ENCODE results near the gene ADAM10.

The ADAM10 gene

GRCh38 chr15:58762731-58763130, 13.2 kb upstream of the ADAM10 start:
- Histone ChIP-seq H3F3A (ENCODE audit: low read depth) (no peaks in the 10 kb centered on the region), H3K4me1 (ENCODE audit: insufficient read depth, low read length, poor library complexity, severe bottlenecking) (peaks cover 6% of the 10 kb centered on the region), H3K9me2 (replicated peaks; ENCODE audit: low read depth, low read length) (no peaks in the 10 kb centered on the region), H3K4me3 (ENCODE audit: low read length, poor library complexity, severe bottlenecking) (no peak overlapping the region), H4K20me1 (ENCODE audit: insufficient read depth, low read length, poor library complexity, severe bottlenecking) (no peaks in the 10 kb centered on the region), H2AFZ (ENCODE audit: low read length) (peak overlapping the region; percentile 24; the same call in 1 of the 2 replicates), H3K79me2 (ENCODE audit: insufficient read depth, low read length) (no peaks in the 10 kb centered on the region), H3K36me3 (ENCODE audit: insufficient read depth, low read length) (no peaks in the 10 kb centered on the region), H3K9me3 (ENCODE audit: insufficient read depth, low read depth, low read length) (0 out of 2 replicates have a peak, but pooled peaks cover 4% of the 10 kb centered on the region), H3K27me3 (ENCODE audit: insufficient read depth, low read length, poor library complexity, severe bottlenecking) (peaks cover 3% of the 10 kb centered on the region), H3K4me2 (ENCODE audit: low read depth, low read length, poor library complexity, severe bottlenecking) (no peak overlapping the region), H3K9ac (ENCODE audit: low read depth, low read length, poor library complexity, severe bottlenecking) (no peak overlapping the region)
- TF ChIP-seq CTCF (conservative IDR thresholded peaks at IDR 0.05; ENCODE audit: low read length) (no peak), EZH2phosphoT487 (IDR thresholded peaks at IDR 0.05; ENCODE audit: borderline replicate concordance) (no peak)

GRCh38 chr15:58762285-58762684, 12.8 kb upstream of the ADAM10 start:
- Histone ChIP-seq H3K4me1 (ENCODE audit: insufficient read depth, low read length, poor library complexity, severe bottlenecking) (peaks cover 6% of the 10 kb centered on the region), H3K9me2 (replicated peaks; ENCODE audit: low read depth, low read length) (no peaks in the 10 kb centered on the region), H3F3A (ENCODE audit: low read depth) (no peaks in the 10 kb centered on the region), H3K9me3 (ENCODE audit: insufficient read depth, low read depth, low read length) (0 out of 2 replicates have a peak, but pooled peaks cover 4% of the 10 kb centered on the region), H4K20me1 (ENCODE audit: insufficient read depth, low read length, poor library complexity, severe bottlenecking) (no peaks in the 10 kb centered on the region), H3K4me3 (ENCODE audit: low read length, poor library complexity, severe bottlenecking) (no peak overlapping the region), H3K9ac (ENCODE audit: low read depth, low read length, poor library complexity, severe bottlenecking) (no peak overlapping the region), H3K79me2 (ENCODE audit: insufficient read depth, low read length) (no peaks in the 10 kb centered on the region), H3K27me3 (ENCODE audit: insufficient read depth, low read length, poor library complexity, severe bottlenecking) (peaks cover 3% of the 10 kb centered on the region), H3K4me2 (ENCODE audit: low read depth, low read length, poor library complexity, severe bottlenecking) (no peak overlapping the region), H2AFZ (ENCODE audit: low read length) (peak overlapping the region; percentile 24; the same call in 1 of the 2 replicates), H3K36me3 (ENCODE audit: insufficient read depth, low read length) (no peaks in the 10 kb centered on the region)
- TF ChIP-seq EZH2phosphoT487 (IDR thresholded peaks at IDR 0.05; ENCODE audit: borderline replicate concordance) (no peak), CTCF (conservative IDR thresholded peaks at IDR 0.05; ENCODE audit: low read length) (no peak)

GRCh38 chr15:58761010-58761388, 11.5 kb upstream of the ADAM10 start:
- H3K9me2 ChIP-seq (replicated peaks; ENCODE audit: low read depth, low read length) = no peaks in the 10 kb centered on the region
- H3K4me1 ChIP-seq (ENCODE audit: insufficient read depth, low read length, poor library complexity, severe bottlenecking) = peaks cover 6% of the 10 kb centered on the region
- H2AFZ ChIP-seq (ENCODE audit: low read length) = no peak overlapping the region
- no peaks in the 10 kb centered on the region for H3K79me2 ChIP-seq (ENCODE audit: insufficient read depth, low read length)
- H3K4me2 ChIP-seq (ENCODE audit: low read depth, low read length, poor library complexity, severe bottlenecking) = no peak overlapping the region
- H3K36me3 ChIP-seq (ENCODE audit: insufficient read depth, low read length) = no peaks in the 10 kb centered on the region
- 0 out of 2 replicates have a peak, but pooled peaks cover 4% of the 10 kb centered on the region for H3K9me3 ChIP-seq (ENCODE audit: insufficient read depth, low read depth, low read length)
- H3K4me3 ChIP-seq (ENCODE audit: low read length, poor library complexity, severe bottlenecking) = no peak overlapping the region
- H4K20me1 ChIP-seq (ENCODE audit: insufficient read depth, low read length, poor library complexity, severe bottlenecking) = no peaks in the 10 kb centered on the region
- no peaks in the 10 kb centered on the region for H3F3A ChIP-seq (ENCODE audit: low read depth)
- peaks cover 3% of the 10 kb centered on the region for H3K27me3 ChIP-seq (ENCODE audit: insufficient read depth, low read length, poor library complexity, severe bottlenecking)
- TF ChIP-seq EZH2phosphoT487 (IDR thresholded peaks at IDR 0.05; ENCODE audit: borderline replicate concordance) (no peak), CTCF (conservative IDR thresholded peaks at IDR 0.05; ENCODE audit: low read length) (peak; percentile 46)
- H3K9ac ChIP-seq (ENCODE audit: low read depth, low read length, poor library complexity, severe bottlenecking) = no peak overlapping the region

Measured in Loucy (cell line).